Measurements from ENCODE around the gene FTO.

DNA sequence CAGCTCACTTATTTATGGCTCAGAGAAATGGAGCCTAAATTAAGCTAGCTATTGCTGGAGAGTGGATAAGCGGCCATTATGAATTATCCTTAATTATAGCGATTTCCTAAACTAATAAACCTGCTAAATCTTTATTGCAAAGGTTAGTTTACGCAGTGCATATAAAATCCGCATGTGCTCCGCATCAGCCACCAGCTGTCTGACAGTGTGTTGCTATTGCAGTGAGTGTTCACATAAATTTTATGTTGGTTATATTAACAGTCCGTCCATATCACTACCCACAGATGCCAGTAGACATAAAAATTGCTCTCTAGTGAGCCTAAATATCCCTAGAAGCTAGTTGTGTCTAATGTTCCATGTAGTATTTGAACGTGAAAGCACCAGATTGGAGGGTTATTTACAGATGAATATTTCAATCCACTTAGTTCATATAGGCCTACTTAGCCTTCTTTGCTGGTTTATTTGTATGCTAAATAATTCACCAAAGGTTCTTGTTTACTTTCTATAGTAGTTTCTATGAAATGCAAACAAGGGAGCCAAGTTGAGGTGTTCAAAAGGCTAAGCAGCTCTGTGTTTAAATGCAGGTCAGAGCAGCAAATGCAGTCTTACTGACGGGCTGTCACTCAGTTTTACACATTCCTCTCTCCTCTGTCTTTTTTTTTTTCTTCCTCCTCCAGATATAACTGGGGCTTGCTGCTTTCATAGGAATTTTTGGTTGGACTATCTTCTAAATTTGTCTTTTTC, 363.5 kb downstream of the FTO start:
- TF ChIP-seq, protein P1, sequence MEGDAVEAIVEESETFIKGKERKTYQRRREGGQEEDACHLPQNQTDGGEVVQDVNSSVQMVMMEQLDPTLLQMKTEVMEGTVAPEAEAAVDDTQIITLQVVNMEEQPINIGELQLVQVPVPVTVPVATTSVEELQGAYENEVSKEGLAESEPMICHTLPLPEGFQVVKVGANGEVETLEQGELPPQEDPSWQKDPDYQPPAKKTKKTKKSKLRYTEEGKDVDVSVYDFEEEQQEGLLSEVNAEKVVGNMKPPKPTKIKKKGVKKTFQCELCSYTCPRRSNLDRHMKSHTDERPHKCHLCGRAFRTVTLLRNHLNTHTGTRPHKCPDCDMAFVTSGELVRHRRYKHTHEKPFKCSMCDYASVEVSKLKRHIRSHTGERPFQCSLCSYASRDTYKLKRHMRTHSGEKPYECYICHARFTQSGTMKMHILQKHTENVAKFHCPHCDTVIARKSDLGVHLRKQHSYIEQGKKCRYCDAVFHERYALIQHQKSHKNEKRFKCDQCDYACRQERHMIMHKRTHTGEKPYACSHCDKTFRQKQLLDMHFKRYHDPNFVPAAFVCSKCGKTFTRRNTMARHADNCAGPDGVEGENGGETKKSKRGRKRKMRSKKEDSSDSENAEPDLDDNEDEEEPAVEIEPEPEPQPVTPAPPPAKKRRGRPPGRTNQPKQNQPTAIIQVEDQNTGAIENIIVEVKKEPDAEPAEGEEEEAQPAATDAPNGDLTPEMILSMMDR (IDR thresholded peaks at IDR 0.05), result no peak
- no peak for TF ChIP-seq POLR2A (IDR thresholded peaks at IDR 0.05)
